Measurements from ENCODE around the gene ATP6V0C.
A peak's percentile ranks its signal among the peaks of the same experiment; 100 is the strongest.

Gene ATP6V0C

DNA sequence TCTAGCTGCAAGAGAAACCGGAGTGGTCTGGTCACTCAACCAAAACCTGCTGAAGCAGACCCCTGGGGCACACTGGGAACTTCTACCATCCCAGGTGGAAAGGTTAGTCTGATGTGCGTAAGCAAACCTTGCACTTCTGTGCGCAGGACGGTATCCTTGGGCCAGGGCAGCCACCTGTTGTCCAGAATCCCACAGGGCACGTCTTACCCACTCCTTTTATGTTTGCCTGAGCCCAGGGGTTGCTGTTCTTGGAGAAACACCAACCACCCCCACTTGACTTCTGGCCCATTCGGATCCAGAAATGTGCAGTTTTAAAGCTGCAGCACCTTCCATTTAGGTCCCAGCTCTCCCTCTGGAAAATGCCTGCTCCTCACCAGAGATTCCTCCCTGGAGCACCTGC is 20.1 kb upstream of the ATP6V0C start:
- no peak for DNase-seq

DNA sequence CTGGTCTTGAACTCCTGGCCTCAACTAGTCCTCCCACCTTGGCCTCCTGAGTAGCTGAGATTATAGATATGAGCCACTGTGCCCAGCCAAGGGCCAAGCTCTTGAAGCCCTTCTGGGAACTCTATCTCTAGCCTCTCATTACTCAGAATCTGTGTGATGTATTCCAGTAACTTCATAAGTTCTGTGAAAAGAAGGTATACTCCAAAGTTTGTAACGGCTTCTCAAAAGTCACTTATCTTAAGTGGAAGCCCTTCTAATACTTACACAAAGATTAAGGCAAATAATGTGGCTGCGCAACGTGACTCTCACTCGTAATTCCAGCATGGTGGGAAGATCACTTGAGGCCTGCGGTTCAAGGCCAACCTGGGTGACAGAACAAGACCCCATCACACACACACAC is 19.1 kb upstream of the ATP6V0C start:
- DNase-seq, result no peak

GRCh38 chr16:2495041-2495440 is 18.7 kb upstream of the ATP6V0C start:
- DNase-seq, result no peak

- DNase-seq, result no peak
These were observed 17.3 kb upstream of the ATP6V0C start for GRCh38 chr16:2496223-2497115.

GRCh38 chr16:2497116-2497630 is 16.6 kb upstream of the ATP6V0C start:
- DNase-seq, result no peak

DNA sequence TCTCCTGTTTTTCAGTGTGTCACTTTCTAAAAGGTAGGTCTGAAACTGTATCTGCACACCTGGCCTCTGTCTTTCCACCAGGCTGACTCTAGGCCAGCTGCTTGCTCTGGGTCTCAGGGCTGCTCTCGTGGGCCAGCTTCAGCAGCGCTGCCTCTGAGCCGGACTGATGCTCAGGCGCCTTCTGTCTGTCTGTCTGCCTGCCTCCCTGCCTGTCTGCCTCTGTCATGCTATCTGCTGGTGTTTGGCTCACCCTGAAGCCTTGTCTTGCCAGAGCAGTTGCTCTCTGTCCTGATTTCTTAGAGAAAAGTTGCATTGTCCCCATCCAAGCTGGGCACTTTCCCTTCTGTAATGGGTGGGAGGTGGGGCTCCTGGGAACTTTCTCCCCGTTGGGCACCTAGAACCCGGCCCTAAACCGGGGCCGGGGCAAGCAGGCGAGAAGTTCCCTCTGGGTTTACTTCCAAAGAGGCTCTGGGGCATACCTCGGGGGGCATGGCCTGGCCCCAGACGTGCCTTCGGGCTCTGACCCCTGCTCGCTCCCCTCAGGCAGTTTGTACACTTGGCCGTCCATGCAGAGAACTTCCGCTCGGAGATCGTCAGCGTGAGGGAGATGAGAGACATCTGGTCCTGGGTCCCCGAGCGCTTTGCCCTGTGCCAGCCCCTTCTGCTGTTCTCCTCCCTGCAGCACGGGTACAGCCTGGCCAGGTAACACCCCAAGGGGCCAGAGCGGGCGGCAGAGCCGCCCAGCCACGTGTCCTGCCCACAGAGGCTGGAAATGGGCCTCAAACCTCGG is 15.9 kb upstream of the ATP6V0C start:
- no peak for DNase-seq

DNA sequence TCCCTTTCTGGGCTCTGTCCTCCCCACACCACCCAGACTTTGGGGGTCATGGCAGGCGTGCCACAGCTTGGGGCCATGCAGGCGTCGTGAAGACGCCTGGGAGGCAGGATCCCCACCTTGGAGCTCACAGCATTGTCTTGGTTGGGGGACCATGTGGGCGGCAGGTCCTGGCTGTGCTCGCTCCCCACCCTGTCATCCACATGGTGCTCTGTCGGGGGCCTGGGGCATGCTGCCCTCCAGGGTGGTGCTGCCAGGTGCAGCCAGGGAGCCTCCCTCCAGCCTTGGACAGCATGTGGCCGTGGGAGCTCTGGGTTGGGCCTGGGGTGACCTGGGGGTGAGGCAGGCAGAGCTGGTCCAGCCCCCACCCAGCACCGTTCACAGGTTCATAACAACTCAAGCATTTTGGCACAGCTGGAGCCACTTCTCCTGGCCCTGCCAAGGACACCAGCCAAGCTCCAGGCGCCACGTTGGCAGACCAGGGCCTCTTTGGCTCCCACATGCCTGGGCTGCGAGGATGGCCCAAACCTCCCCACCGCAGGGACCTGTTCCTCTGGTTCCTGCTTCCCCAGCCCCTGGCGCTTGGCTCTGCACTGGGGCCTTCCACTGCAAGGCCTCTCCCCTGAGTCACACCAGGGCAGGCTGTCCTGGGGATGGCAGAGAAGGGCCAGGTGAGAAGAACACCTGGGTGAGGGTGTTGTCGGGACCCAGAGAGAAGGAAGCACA is 15.1 kb upstream of the ATP6V0C start:
- no peak for DNase-seq

GRCh38 chr16:2499454-2499853 is 14.3 kb upstream of the ATP6V0C start:
- DNase-seq, result no peak

GRCh38 chr16:2499890-2500429 is 13.8 kb upstream of the ATP6V0C start:
- DNase-seq, result no peak

GRCh38 chr16:2500430-2500917 is 13.3 kb upstream of the ATP6V0C start:
- DNase-seq, result no peak

DNA sequence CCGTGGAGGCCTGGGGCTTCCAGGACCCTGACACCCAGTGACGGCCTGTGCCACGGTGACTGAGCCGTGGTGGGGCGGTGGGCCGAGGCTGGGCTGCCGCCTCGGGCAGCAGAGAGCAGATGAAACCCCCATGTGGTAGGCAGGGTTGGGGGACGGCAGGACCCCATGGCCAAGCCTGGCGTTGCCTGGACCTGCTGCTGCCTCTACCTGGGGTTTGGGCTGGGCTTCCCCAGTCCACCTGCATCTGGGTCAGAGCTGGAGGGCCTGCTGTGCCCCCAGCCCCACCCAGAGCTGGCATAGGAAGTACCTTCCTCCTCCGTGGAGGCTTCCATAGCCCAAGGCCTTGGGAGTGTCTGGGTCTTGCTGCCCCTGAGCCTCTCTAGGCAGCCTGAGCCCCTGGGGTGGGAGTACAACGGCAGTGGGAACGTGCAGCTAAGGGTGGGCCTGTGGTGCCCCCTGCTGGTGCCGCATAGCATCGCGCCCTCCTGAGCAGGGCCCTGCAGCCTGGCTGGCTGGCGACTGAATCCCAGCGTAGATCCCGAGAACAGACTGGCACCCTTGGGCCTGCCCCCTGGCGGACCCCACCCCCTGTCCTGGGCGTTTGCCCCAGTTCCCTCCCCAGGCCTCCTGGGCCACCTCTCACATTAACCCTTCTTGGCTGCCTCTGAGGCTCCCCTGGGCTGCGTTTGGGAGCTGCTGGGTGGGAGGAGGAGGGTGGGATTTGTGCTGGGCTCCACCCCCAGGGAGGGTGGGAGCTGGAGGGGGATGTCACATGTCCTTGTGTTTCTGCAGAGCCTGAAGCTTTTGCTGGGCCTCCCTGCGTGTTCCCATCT is 12.6 kb upstream of the ATP6V0C start:
- DNase-seq, result peak; percentile 94

- DNase-seq, result no peak
These were observed 11.5 kb upstream of the ATP6V0C start for GRCh38 chr16:2501946-2502895.

- no peak for DNase-seq
These were observed 8.1 kb upstream of the ATP6V0C start for GRCh38 chr16:2505695-2506094.

DNA sequence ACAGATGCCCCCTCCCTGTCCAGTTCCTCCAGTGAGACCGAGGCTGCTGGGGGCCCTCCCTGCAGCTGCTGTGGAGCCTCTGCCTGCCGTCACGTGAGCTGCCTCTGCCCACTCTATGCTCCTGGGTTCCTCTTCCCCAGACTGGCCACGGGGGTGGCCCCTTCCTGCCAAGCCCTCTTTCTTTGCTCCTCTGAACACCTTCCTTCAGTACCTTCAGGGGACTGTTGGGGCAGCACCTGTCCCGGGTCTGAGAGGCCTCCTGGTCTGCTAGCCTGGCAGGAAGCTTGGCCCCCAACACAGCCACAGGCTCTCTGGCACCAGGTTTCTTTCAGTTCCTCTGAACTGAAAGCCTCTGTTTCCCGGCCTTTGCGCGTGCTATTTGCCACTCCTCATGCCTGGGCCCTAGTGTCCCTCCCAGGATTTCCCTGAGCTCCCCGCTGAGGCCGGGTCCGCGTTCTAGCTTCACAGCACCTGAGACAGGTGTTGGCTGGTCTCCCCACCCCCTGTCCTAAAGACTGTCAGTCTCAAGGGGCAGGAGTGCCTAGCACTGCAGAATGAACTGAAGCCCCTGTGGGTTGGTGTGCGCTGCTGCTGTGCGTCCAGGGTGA is 6.6 kb upstream of the ATP6V0C start:
- DNase-seq, result no peak

- DNase-seq, result no peak
These were observed 6.1 kb upstream of the ATP6V0C start for GRCh38 chr16:2507665-2508064.

DNA sequence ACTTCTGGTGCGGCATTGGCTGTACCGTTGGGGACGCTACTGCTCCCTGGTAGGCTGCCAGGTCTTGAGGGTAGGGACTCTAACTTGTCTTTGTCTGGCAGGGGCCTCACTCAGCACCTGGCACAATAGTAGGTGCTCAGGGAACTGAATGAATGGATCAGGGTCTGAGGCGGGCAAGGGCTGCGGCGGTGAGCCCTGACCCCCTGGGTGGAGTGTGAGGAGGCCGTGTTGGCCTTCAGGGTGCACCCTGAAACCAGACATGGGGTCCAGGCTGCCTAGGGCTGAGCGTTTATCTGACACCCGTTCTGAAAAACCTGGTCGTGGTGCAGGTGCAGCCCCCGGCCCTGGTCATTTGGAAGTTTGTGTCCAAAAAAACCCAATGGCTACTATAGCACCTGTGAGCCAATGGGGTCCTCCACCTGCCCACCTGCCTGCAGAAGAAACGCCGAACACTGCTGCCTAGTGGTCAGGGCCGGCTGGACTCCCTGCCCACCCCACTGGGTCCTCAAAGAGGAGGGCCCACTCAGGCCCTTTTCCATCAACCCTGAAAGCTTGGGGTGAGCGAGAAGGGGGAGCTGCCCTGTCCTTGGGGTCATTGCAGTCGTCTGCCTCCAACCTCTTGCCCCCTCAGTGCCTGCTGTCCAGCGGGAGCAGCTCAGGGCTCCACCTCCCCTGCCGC is 4.9 kb upstream of the ATP6V0C start:
- no peak for DNase-seq

- DNase-seq, result peak; percentile 50
These were observed 2.5 kb upstream of the ATP6V0C start for GRCh38 chr16:2511128-2511800.

DNA sequence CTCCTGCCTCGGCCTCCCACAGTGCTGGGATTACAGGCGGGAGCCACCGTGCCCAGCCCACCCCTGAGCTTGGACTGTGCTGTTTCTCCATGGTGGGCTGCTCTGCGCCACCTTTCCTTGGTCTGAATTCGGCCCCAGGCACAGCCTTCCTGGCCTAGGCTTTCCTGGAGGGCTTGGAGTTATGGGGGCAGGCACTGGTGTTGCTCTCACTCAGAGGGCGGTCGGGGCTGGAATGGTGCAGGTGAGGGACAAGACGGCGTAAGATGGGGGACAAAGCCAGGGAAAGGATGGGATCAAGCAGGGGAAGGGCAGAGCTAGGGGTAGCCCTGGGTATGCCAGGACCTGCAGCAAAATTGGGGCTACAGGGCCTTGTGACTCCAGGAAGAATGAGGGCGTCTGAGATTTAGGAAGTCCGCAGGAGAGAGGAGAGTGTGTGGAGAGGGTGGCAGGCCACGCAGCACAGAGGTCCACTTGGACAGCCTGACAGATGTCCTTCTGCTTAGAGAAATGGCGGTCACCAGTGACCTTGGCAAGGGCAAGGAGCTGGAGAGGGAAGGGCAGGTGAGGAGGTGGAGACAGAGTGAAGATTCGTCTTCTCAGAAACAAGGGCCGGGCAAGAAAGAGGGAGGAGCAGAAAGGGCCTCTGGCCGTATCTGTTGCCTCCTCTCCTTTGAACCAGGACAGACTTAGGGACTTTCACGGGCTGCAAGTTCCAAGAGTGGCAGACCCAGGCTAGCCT is 1.6 kb upstream of the ATP6V0C start:
- no peak for DNase-seq
